ENCODE results near the gene BATF.

GRCh38 chr14:75492832-75493591, 29.3 kb upstream of the BATF start:
- TF ChIP-seq, protein P1, sequence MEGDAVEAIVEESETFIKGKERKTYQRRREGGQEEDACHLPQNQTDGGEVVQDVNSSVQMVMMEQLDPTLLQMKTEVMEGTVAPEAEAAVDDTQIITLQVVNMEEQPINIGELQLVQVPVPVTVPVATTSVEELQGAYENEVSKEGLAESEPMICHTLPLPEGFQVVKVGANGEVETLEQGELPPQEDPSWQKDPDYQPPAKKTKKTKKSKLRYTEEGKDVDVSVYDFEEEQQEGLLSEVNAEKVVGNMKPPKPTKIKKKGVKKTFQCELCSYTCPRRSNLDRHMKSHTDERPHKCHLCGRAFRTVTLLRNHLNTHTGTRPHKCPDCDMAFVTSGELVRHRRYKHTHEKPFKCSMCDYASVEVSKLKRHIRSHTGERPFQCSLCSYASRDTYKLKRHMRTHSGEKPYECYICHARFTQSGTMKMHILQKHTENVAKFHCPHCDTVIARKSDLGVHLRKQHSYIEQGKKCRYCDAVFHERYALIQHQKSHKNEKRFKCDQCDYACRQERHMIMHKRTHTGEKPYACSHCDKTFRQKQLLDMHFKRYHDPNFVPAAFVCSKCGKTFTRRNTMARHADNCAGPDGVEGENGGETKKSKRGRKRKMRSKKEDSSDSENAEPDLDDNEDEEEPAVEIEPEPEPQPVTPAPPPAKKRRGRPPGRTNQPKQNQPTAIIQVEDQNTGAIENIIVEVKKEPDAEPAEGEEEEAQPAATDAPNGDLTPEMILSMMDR (IDR thresholded peaks at IDR 0.05) = no peak
- no peak for TF ChIP-seq ZFX (IDR thresholded peaks at IDR 0.05; ENCODE audit: borderline replicate concordance)

Data from 22Rv1 (cell line).